H1 (cell line): Measurements from ENCODE around the gene PGAP2. TPM values are rescaled to one million over a fixed set of nuclear protein-coding genes. Genes with fewer than 3 reads are reported as not detected.

Experiments
- CTCF ChIA-PET: fragments of 300-600 bp; sonication (Branson Sonifier 250); formaldehyde crosslinking; loops from one replicate; lab custom pipeline; 2021; ENCODE audit not compliant: partially characterized antibody; lab: Charles Lee
- POLR2A ChIA-PET: fragments of 300-600 bp; sonication (Branson Sonifier 250); formaldehyde crosslinking; loops from one replicate; lab custom pipeline; 2021; ENCODE audit warnings: inconsistent platforms; ENCODE audit not compliant: partially characterized antibody; lab: Charles Lee
- DNase-seq, 2 experiments: peaks; one replicate each; pipeline versions ENCODE4 v3.0.0 to v3.0.0-alpha.2; 2010 to 2022; ENCODE audit warnings: low spot score in 2 of 2, low read depth in 1 of 2, mixed read lengths in 1 of 2
- FAIRE-seq: peaks from 2 replicates; lab custom pipeline; 2011; peaks lifted over from hg19 to GRCh38; lab: Jason Lieb, UNC
- H2AFZ ChIP-seq: 2 replicates; pipeline ENCODE4 v1.8.1; 2012; ENCODE audit warnings: low read length, inconsistent platforms
- H2AK5ac ChIP-seq: 2 replicates; pipeline ENCODE4 v1.6.1; 2013; ENCODE audit warnings: low read depth, low read length
- H2BK120ac ChIP-seq: replicated peaks from 2 replicates; pipeline ENCODE3; 2013; ENCODE audit warnings: low read depth, low read length, inconsistent platforms
- H2BK12ac ChIP-seq: 2 replicates; pipeline ENCODE4 v1.6.1; 2013; ENCODE audit warnings: low read depth, low read length
- H2BK15ac ChIP-seq: 2 replicates; pipeline ENCODE4 v1.6.1; 2013; ENCODE audit warnings: low read length
- H2BK20ac ChIP-seq: 2 replicates; pipeline ENCODE4 v1.6.1; 2013; ENCODE audit warnings: low read length
- H2BK5ac ChIP-seq: 2 replicates; pipeline ENCODE4 v1.6.1; 2013; ENCODE audit warnings: low read depth, low read length
- H3K14ac ChIP-seq: 2 replicates; pipeline ENCODE4 v1.6.1; 2013; ENCODE audit warnings: inconsistent platforms; ENCODE audit not compliant: insufficient read length
- H3K18ac ChIP-seq: 2 replicates; pipeline ENCODE4 v1.6.1; 2013; ENCODE audit warnings: low read length; ENCODE audit errors: extremely low read depth
- H3K23ac ChIP-seq: 2 replicates; pipeline ENCODE4 v1.6.1; 2013; ENCODE audit warnings: inconsistent platforms; ENCODE audit not compliant: insufficient read length
- H3K23me2 ChIP-seq: 2 replicates; pipeline ENCODE4 v1.6.1; 2013; ENCODE audit warnings: low read depth, low read length
- H3K27ac ChIP-seq: 2 replicates; pipeline ENCODE4 v1.6.1; 2011; ENCODE audit warnings: low read depth, low read length, inconsistent platforms
- H3K27me3 ChIP-seq, 4 experiments: replicated peaks in 1 of 4; 1 replicate in 1 of 4; 2 replicates in 3 of 4; pipeline versions ENCODE4 v1.6.1 to v1.8.1; 2011 to 2013; ENCODE audit warnings: low read length in 3 of 4, mild to moderate bottlenecking in 3 of 4, inconsistent platforms in 2 of 4, mixed read lengths in 2 of 4, moderate library complexity in 1 of 4; ENCODE audit not compliant: control insufficient read depth in 3 of 4, insufficient read depth in 3 of 4; ENCODE audit errors: extremely low read depth in 1 of 4
- H3K36me3 ChIP-seq, 4 experiments: 2 replicates each; pipeline versions ENCODE4 v1.6.1 to v1.8.1; 2011 to 2013; ENCODE audit warnings: mild to moderate bottlenecking in 4 of 4, low read length in 3 of 4, moderate library complexity in 2 of 4, control low read depth in 1 of 4, inconsistent platforms in 1 of 4; ENCODE audit not compliant: insufficient read depth in 4 of 4, control insufficient read depth in 2 of 4
- H3K4ac ChIP-seq: replicated peaks from 2 replicates; pipeline ENCODE3; 2013; ENCODE audit warnings: low read length, low read depth, mixed read lengths, inconsistent platforms; ENCODE audit not compliant: insufficient read length
- H3K4me1 ChIP-seq, 4 experiments: replicated peaks in 1 of 4; 1 replicate in 1 of 4; 2 replicates in 3 of 4; pipeline versions ENCODE4 v1.6.1 to v1.8.1; 2011 to 2013; ENCODE audit warnings: low read length in 3 of 4, inconsistent platforms in 2 of 4, mixed read lengths in 1 of 4; ENCODE audit not compliant: insufficient read depth in 4 of 4, control insufficient read depth in 3 of 4
- H3K4me2 ChIP-seq, 2 experiments: 2 replicates each; pipeline versions ENCODE4 v1.6.1 to v1.8.1; 2011 to 2013; ENCODE audit warnings: low read depth in 2 of 2, low read length in 2 of 2, control low read depth in 1 of 2, inconsistent platforms in 1 of 2, mild to moderate bottlenecking in 1 of 2; ENCODE audit not compliant: insufficient read depth in 1 of 2
- H3K4me3 ChIP-seq, 4 experiments: fragments of 200-600, 300-600 bp in 1 of 4; sonication (generic), shearing (Covaris generic), sonication (Bioruptor Twin) in 1 of 4; 2 replicates each; pipeline versions ENCODE4 v1.5.1 to v1.8.1; 2011 to 2016; ENCODE audit warnings: low read length in 4 of 4, low read depth in 3 of 4, control low read depth in 2 of 4, inconsistent platforms in 2 of 4, mild to moderate bottlenecking in 2 of 4, mixed read lengths in 1 of 4, moderate library complexity in 1 of 4; ENCODE audit not compliant: insufficient read depth in 2 of 4; ENCODE audit errors: extremely low read depth in 1 of 4
- H3K56ac ChIP-seq: replicated peaks from 2 replicates; pipeline ENCODE3; 2013; ENCODE audit warnings: low read depth, mild to moderate bottlenecking, mixed read lengths, low read length, inconsistent platforms; ENCODE audit not compliant: insufficient read length
- H3K79me1 ChIP-seq: 2 replicates; pipeline ENCODE4 v1.6.1; 2013; ENCODE audit warnings: low read depth, low read length, control low read depth
- H3K79me2 ChIP-seq, 2 experiments: 2 replicates each; pipeline versions ENCODE4 v1.6.1 to v1.8.1; 2012 to 2013; ENCODE audit warnings: low read length in 2 of 2, mild to moderate bottlenecking in 2 of 2, inconsistent platforms in 1 of 2; ENCODE audit not compliant: insufficient read depth in 2 of 2, control insufficient read depth in 1 of 2
- H3K9ac ChIP-seq, 4 experiments: replicated peaks in 1 of 4; 1 replicate in 1 of 4; 2 replicates in 3 of 4; pipeline versions ENCODE4 v1.6.1 to v1.8.1; 2011 to 2013; ENCODE audit warnings: low read depth in 3 of 4, low read length in 3 of 4, control low read depth in 2 of 4, mild to moderate bottlenecking in 2 of 4, moderate library complexity in 2 of 4, inconsistent platforms in 1 of 4; ENCODE audit errors: extremely low read depth in 1 of 4
- H3K9me3 ChIP-seq, 2 experiments: 2 replicates each; pipeline versions ENCODE4 v1.6.1 to v1.8.1; 2012 to 2013; ENCODE audit warnings: mild to moderate bottlenecking in 2 of 2, moderate library complexity in 2 of 2, control low read depth in 1 of 2, inconsistent platforms in 1 of 2, low read depth in 1 of 2, low read length in 1 of 2, mixed read lengths in 1 of 2; ENCODE audit not compliant: insufficient read depth in 2 of 2
- H4K20me1 ChIP-seq, 2 experiments: replicated peaks in 1 of 2; 2 replicates each; pipeline versions ENCODE3 to v1.8.1; 2011 to 2013; ENCODE audit warnings: inconsistent platforms in 2 of 2, low read length in 2 of 2, mild to moderate bottlenecking in 1 of 2; ENCODE audit not compliant: insufficient read depth in 2 of 2, control insufficient read depth in 1 of 2
- H4K5ac ChIP-seq: 2 replicates; pipeline ENCODE4 v1.6.1; 2013; ENCODE audit warnings: low read length, low read depth, mixed read lengths, inconsistent platforms; ENCODE audit not compliant: insufficient read length
- H4K8ac ChIP-seq: 2 replicates; pipeline ENCODE4 v1.8.0; 2013; ENCODE audit warnings: mild to moderate bottlenecking, moderate library complexity, low read length, inconsistent platforms; ENCODE audit not compliant: insufficient read depth; ENCODE audit errors: extremely low read depth
- H4K91ac ChIP-seq: replicated peaks from 2 replicates; pipeline ENCODE3; 2013; ENCODE audit warnings: low read length, mixed read lengths, inconsistent platforms; ENCODE audit not compliant: insufficient read length
- WGBS, 2 experiments: shearing (Covaris generic) in 1 of 2; methylation state at CpG; one replicate each; pipeline versions ENCODE4 v1.1.6 to v1.1.7; 2013 to 2015; ENCODE audit warnings: low lambda C conversion rate in 2 of 2, mixed read lengths in 2 of 2, inconsistent platforms in 1 of 2, low coverage in 1 of 2, missing lambda C conversion rate in 1 of 2; ENCODE audit not compliant: insufficient replicate concordance in 2 of 2, insufficient coverage in 1 of 2, insufficient read length in 1 of 2; ENCODE audit errors: extremely low coverage in 1 of 2, missing lambda C conversion rate in 1 of 2; 5-methylcytosine and 5-hydroxymethylcytosine counted together
- polyA plus RNA-seq, 7 experiments: library from polyadenylated mRNA; depleted of rRNA in 3 of 7; stranded (reverse) in 5 of 7; unstranded in 2 of 7; fragments of >200 nt in 5 of 7; fragments of 200-250 nt in 2 of 7; gene quantifications; 1 replicate in 5 of 7; 2 replicates in 1 of 7; 4 replicates in 1 of 7; pipeline versions ENCODE4 v1.2.1 to v1.2.3, GENCODE V29; 2011 to 2013; ENCODE audit warnings: missing spikeins in 2 of 7, mixed read lengths in 2 of 7
- total RNA-seq: library from RNA; stranded (reverse); fragmentation: NEBNext Ultra II Directional; extraction: Animal tissue kit (Norgen Biotek cat#: 25700); gene quantifications from 2 replicates; pipeline ENCODE4 v1.2.1, GENCODE V29; 2021

Gene PGAP2
- total and polyA plus RNA-seq, 2 of the 8 experiments (the other 6 are each of a cell fraction or from before 2014, with no cell fraction given): 56.5 to 106 TPM

DNA sequence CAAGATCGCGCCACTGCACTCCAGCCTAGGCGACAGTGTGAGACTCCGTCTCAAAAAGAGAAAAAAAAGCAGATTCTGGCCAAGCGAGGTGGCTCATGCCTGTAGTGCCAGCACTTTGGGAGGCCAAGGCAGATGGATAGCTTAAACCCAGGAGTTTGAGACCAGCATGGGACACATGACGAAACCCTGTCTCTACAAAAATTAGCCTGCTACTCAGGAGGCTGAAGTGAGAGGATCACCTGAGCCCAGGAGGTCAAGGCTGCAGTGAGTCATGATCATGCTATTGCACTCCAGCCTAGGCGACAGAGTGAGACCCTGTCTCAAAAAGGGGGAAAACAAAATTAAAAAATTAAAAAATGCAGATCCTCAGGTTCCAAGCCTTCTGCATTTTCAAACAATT is 14.0 kb downstream of the PGAP2 start:
- H3K27ac ChIP-seq: no peak overlapping the region
- no peak overlapping the region for H4K8ac ChIP-seq
- peaks cover 18 to 23% (median 20%) of the 10 kb centered on the region in 4 experiments for H3K4me1 ChIP-seq
- peaks cover 2% of the 10 kb centered on the region; the same call in 1 of the 2 replicates for H3K23me2 ChIP-seq
- ChIA-PET CTCF (interaction anchor here (0.9 to 5.6 kb wide), 5 partner anchors 9 to 174 kb away, joined by 3 to 61 read pairs (median 8); partner anchors contain the start of genes PGAP2 and RHOG), POLR2A (no interaction called here)
- no peaks in the 10 kb centered on the region for H3K27me3 ChIP-seq
- H2BK12ac ChIP-seq: no peak overlapping the region
- H3K14ac ChIP-seq: no peak overlapping the region
- 87% methylated on average over 4 of the region's 7 CpGs; no CpG with 5 or more reads in 1 of the 2 experiments for WGBS, 2 experiments
- no peak overlapping the region for H4K5ac ChIP-seq
- no peaks in the 10 kb centered on the region for H3K79me2 ChIP-seq
- H3K4me2 ChIP-seq: no peak overlapping the region
- no peak overlapping the region for H2BK15ac ChIP-seq
- H2AFZ ChIP-seq: no peak overlapping the region
- peaks cover 0 to 2% of the 10 kb centered on the region in 2 experiments for H4K20me1 ChIP-seq
- H3K9me3 ChIP-seq: no peaks in the 10 kb centered on the region
- no peak overlapping the region for H2BK5ac ChIP-seq
- no peaks in the 10 kb centered on the region for H3K79me1 ChIP-seq
- FAIRE-seq (no peak), DNase-seq (no peak)
- H3K9ac ChIP-seq: no peak overlapping the region
- H2BK20ac ChIP-seq: no peak overlapping the region
- H3K18ac ChIP-seq: no peak overlapping the region
- H3K36me3 ChIP-seq: peaks cover under 1 to 8% (median 5%) of the 10 kb centered on the region in 4 experiments; a peak in 4 of 8 replicates
- no peak overlapping the region for H2BK120ac ChIP-seq
- no peak overlapping the region for H3K56ac ChIP-seq
- no peak overlapping the region for H3K4me3 ChIP-seq
- no peak overlapping the region for H3K4ac ChIP-seq
- no peak overlapping the region for H4K91ac ChIP-seq
- no peak overlapping the region for H3K23ac ChIP-seq
- H2AK5ac ChIP-seq: no peak overlapping the region
